HL-60 (cell line): ENCODE data around the gene ANKRD11.

Experiments
- DNase-seq, 2 experiments: peaks; one replicate each; pipeline ENCODE4 v3.0.0-alpha.2; 2010 to 2020; ENCODE audit warnings: low read depth in 1 of 2, low spot score in 1 of 2
- H3K27ac ChIP-seq: fragments of 250-450 bp; sonication (Bioruptor Pico); replicated peaks from 2 replicates; pipeline ENCODE4 v1.5.1; 2020; ENCODE audit warnings: mild to moderate bottlenecking, moderate library complexity
- H3K27me3 ChIP-seq: fragments of 250-450 bp; sonication (Bioruptor Pico); 2 replicates; pipeline ENCODE4 v1.5.1; 2021; ENCODE audit warnings: mild to moderate bottlenecking, moderate library complexity; ENCODE audit not compliant: insufficient read depth, poor library complexity, severe bottlenecking
- H3K4me3 ChIP-seq: replicated peaks from 2 replicates; pipeline ENCODE4 v1.5.1; 2011; ENCODE audit warnings: mild to moderate bottlenecking, control low read depth, low read length; ENCODE audit not compliant: insufficient read depth
- CTCF ChIP-seq: IDR thresholded peaks from one replicate; pipeline ENCODE4 v1.5.1; 2011; ENCODE audit warnings: low read length, control low read depth, inconsistent platforms; ENCODE audit not compliant: insufficient read depth
- GABPA ChIP-seq: IDR thresholded peaks from 2 replicates; pipeline ENCODE4 v1.6.1; 2012; ENCODE audit warnings: low read depth
- POLR2AphosphoS5 ChIP-seq: IDR thresholded peaks from 2 replicates; pipeline ENCODE4 v1.6.1; 2012; ENCODE audit warnings: low read depth
- REST ChIP-seq: IDR thresholded peaks from 2 replicates; pipeline ENCODE4 v1.6.1; 2012; ENCODE audit warnings: low read depth; ENCODE audit not compliant: insufficient replicate concordance
- SPI1 ChIP-seq: IDR thresholded peaks from 2 replicates; pipeline ENCODE4 v1.6.1; 2012; ENCODE audit warnings: low read depth, mild to moderate bottlenecking, borderline replicate concordance

Gene ANKRD11

GRCh38 chr16:89373355-89374110 is 116.8 kb downstream of the ANKRD11 start:
- no peak overlapping the region for H3K27ac ChIP-seq
- TF ChIP-seq SPI1 (no peak), CTCF (no peak), REST (no peak), GABPA (no peak), POLR2AphosphoS5 (no peak)
- no peak for DNase-seq
- no peaks in the 10 kb centered on the region for H3K27me3 ChIP-seq
- H3K4me3 ChIP-seq, result no peak overlapping the region

DNA sequence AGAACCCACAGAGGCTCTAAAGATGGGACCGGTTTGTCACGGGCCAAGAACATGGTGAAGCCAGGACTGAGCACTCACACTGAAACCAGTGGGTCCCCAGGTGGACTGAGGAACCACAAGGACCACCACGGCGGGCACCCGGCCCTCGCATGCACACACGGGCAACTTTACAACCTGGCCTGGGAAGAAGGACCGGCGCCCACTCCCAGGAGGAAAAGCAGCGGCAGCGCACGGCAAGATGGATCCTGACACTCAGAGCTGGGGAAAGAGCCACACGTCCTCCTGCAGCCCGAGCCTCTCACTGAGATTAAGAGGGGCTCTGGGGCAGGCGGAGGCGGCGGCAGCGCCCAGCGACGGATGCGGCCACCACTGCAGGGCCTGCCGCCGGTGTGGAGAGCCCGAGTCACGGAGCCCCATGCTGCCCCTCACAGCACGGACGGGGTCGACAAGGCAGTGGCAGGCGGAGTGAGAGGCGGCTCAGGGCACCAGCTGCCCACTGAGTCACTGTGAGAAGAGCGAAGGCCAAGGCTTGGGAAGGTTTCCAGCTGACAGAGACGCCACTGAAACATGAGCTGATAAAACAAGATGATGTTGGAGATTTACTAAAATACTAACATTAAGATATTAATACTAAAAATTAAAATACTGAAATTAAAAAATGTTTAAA is 118.3 kb downstream of the ANKRD11 start:
- Histone ChIP-seq H3K27me3 (no peaks in the 10 kb centered on the region), H3K27ac (no peak overlapping the region), H3K4me3 (no peak overlapping the region)
- DNase-seq, result no peak
- TF ChIP-seq GABPA (no peak), REST (no peak), CTCF (no peak), POLR2AphosphoS5 (no peak), SPI1 (no peak)

- Histone ChIP-seq H3K27ac (no peak overlapping the region), H3K4me3 (no peak overlapping the region), H3K27me3 (no peaks in the 10 kb centered on the region)
- no peak for DNase-seq
- TF ChIP-seq CTCF (no peak), REST (no peak), GABPA (no peak), SPI1 (no peak), POLR2AphosphoS5 (no peak)
Observed at GRCh38 chr16:89371386-89371785, 119.0 kb downstream of the ANKRD11 start.
